ENCODE measurements around the gene CFAP410. TPM values are rescaled to one million over a fixed set of nuclear protein-coding genes. Genes with fewer than 3 reads are reported as not detected.

CFAP410 gene
- total RNA-seq, 1 donor from 2014 or later: 25.4 TPM

GRCh38 chr21:44335266-44336059, 3.7 kb downstream of the CFAP410 start:
- intact Hi-C loops (cut with DNase I): no loop called here
- Histone ChIP-seq H3K27me3 (no peaks in the 10 kb centered on the region), H3K4me3 (no peak overlapping the region), H3K27ac (no peak overlapping the region), H3K9me3 (no peaks in the 10 kb centered on the region), H3K36me3 (peaks cover 8% of the 10 kb centered on the region), H3K4me1 (peaks cover 16% of the 10 kb centered on the region)
- ATAC-seq (no peak), DNase-seq (no peak)
- no peak for TF ChIP-seq CTCF (IDR thresholded peaks at IDR 0.05)

GRCh38 chr21:44334329-44335030, 4.7 kb downstream of the CFAP410 start:
- ATAC-seq (no peak), DNase-seq (no peak)
- H3K36me3 ChIP-seq: peaks cover 8% of the 10 kb centered on the region
- no peak overlapping the region for H3K27ac ChIP-seq
- no peaks in the 10 kb centered on the region for H3K9me3 ChIP-seq
- no peak for TF ChIP-seq CTCF (IDR thresholded peaks at IDR 0.05)
- no peaks in the 10 kb centered on the region for H3K27me3 ChIP-seq
- no peak overlapping the region for H3K4me3 ChIP-seq
- intact Hi-C loops (cut with DNase I): no loop called here
- peaks cover 10% of the 10 kb centered on the region for H3K4me1 ChIP-seq

GRCh38 chr21:44333509-44334328, 5.5 kb downstream of the CFAP410 start:
- Histone ChIP-seq H3K36me3 (peaks cover 8% of the 10 kb centered on the region), H3K4me1 (peaks cover 10% of the 10 kb centered on the region), H3K27me3 (no peaks in the 10 kb centered on the region), H3K9me3 (no peaks in the 10 kb centered on the region), H3K4me3 (no peak overlapping the region), H3K27ac (no peak overlapping the region)
- TF ChIP-seq CTCF (IDR thresholded peaks at IDR 0.05): no peak
- intact Hi-C loops (cut with DNase I): no loop called here
- ATAC-seq: no peak
- no peak for DNase-seq

GRCh38 chr21:44332965-44333364, 6.2 kb downstream of the CFAP410 start:
- Histone ChIP-seq H3K9me3 (no peaks in the 10 kb centered on the region), H3K4me1 (peaks cover 5% of the 10 kb centered on the region), H3K27me3 (no peaks in the 10 kb centered on the region), H3K36me3 (peaks cover 8% of the 10 kb centered on the region), H3K4me3 (no peak overlapping the region), H3K27ac (no peak overlapping the region)
- ATAC-seq: no peak
- no peak for TF ChIP-seq CTCF (IDR thresholded peaks at IDR 0.05)
- no peak for DNase-seq
- intact Hi-C loops (cut with DNase I): no loop called here

- Histone ChIP-seq H3K27me3 (no peaks in the 10 kb centered on the region), H3K36me3 (peaks cover 7% of the 10 kb centered on the region), H3K27ac (no peak overlapping the region), H3K4me3 (no peak overlapping the region), H3K9me3 (no peaks in the 10 kb centered on the region), H3K4me1 (no peaks in the 10 kb centered on the region)
- no peak for TF ChIP-seq CTCF (IDR thresholded peaks at IDR 0.05)
- intact Hi-C loops (cut with DNase I): no loop called here
- DNase-seq (no peak), ATAC-seq (no peak)
Measured at GRCh38 chr21:44332383-44332782, 6.8 kb downstream of the CFAP410 start.

All from upper lobe of right lung (tissue), 1 donor.